HG03139 (cell line): ENCODE measurements around the gene MAGOHB.

Experiments
- ATAC-seq: cut with Tn5 transposase; IDR thresholded peaks from one replicate; pipeline ENCODE4 v1.9.1; 2021; ENCODE audit not compliant: unreplicated experiment

Gene MAGOHB

DNA sequence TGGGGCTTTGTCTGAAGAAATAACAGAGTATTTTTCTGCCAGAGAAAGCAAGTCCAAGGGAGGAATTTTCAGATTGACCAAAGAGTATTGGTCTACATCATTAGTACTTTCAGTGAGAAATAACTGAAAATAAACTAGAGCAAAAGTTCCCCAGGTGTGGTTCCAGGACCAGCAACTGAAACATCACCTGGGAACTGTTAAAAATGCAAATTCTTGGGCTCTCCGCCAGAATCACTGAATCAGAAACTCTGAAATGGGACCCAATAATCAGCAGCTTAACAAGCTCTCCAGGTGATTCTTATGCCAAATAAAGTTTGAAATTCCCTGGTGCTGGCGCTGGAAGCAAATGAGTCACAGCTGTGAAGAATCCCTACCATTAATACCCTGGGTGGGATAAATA is 55.6 kb downstream of the MAGOHB start:
- no peak for ATAC-seq

DNA sequence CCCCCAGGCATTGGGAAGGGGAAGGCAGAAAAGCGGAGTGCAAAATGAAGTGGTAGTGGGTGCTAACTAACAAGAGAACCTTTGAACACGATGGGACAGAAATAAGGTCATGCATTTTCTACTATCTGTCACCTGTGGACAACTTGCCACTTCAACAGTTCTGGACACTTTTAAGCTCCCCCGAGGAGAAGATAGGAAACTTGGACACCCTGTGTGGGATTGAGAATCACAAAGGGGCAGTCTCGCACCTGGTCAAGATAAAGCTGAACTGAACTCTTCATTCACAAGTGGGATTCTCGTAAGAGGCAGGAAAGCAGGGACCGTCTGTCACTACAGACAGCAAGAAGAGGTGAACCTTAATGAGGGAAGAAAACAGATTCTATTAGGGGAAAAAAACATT is 56.1 kb downstream of the MAGOHB start:
- ATAC-seq: no peak

GRCh38 chr12:10554756-10555481 is 58.5 kb downstream of the MAGOHB start:
- ATAC-seq: no peak

GRCh38 chr12:10554228-10554755 is 59.1 kb downstream of the MAGOHB start:
- no peak for ATAC-seq
